ENCODE results near the gene C2orf76.

- TF ChIP-seq POLR2AphosphoS5 (IDR thresholded peaks at IDR 0.05) (no peak), CTCF (IDR thresholded peaks at IDR 0.05) (no peak), POLR2A (IDR thresholded peaks at IDR 0.05; ENCODE audit: low read depth) (no peak)
Measured at GRCh38 chr2:119332953-119333352, 33.7 kb downstream of the C2orf76 start.

Measured in esophagus muscularis mucosa (tissue), 3 donors.